SK-N-DZ (cell line): ENCODE data around the gene CACNA2D2.

Experiments
- DNase-seq: peaks from one replicate; pipeline ENCODE4 v3.0.0-alpha.2; 2015; ENCODE audit warnings: low spot score

The CACNA2D2 gene

DNA sequence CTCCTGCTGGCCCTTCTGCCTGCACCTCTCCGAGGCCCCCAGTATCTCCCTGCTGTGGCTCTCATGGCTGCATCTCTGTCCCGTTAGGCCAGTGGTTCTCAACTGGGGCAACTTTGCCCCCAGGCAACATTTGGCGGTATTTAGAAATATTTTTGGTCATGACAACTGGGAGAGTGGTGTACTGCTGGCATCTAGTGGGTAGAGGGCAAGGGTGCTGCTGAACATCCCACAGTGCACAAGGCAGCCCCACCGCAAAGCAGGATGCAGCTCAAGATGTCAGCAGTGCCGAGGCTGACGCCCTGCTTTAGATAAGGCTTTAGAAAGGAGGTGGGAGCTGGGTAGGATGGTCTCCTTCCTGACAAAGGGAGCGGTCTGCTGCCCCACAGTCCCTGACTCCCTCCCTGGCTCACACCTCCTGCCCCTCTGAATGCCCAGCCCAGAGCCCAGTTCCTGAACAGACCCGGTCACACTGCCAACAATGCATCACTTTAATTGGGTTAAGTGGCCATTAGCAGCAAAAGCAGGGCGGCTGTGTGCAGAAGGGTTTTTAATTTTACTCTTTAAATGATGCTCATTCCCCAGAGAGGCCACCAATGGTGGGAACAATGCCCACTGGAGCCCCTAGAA, 75.3 kb downstream of the CACNA2D2 start:
- DNase-seq: peak; percentile 66

DNA sequence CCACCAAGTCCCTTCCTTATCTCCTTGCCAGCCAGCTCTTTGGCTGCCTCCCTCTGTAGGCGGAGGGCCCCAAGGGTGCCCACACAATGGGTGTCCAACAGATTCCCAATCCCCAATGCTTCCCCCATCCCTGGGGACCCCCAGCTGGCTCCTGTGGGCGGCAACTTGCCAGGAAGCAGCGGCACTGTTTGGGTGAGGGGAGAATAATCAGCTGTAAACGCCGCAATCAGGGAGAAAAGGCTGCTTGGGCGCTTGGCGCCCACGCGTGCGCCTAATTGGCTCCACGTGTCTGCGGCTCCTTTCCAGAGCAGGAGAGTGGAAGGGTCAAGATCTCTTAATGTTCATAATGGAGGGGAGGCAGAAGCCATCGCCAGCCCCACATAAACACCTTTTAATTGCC, 76.2 kb downstream of the CACNA2D2 start:
- no peak for DNase-seq

DNA sequence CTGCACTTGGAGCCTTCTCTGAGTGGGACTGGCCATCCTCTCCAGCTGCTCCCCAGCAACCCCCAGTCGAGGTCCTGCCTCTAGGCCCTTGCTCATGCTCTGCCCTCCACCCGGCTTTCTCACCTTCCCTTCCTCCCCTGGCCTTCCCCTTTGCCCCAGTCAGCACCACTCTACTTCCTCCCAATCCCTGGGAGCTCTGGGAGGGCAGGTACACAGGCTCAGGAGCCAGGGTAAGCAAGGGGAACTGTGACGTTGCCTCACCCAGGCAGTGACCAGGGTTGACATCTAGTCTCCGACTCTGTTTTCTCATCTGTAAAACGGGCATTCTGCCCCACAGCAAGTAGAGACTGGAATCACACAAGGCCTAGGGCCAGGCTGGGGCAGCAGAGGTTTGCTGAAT, 77.5 kb downstream of the CACNA2D2 start:
- DNase-seq: no peak

DNA sequence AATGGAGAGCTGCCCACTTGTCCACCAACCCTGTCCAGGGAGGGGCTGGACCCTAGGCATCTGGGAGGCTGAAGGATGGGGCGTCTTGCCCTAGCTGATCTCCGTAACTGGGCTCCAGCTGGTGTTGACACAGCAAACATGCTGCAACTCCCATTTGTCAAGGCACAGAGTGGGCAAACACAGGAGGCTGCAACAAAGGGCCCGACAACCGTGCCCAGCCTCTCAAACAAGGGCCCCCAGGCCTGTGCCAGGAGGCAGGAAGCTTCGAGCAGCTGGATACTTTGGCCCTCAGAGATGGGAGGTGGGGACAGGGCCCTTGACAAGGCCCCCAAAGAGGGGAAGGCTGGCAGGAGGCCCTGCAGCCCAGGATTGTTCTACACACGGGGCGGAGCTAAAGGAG, 79.9 kb downstream of the CACNA2D2 start:
- DNase-seq: no peak

DNA sequence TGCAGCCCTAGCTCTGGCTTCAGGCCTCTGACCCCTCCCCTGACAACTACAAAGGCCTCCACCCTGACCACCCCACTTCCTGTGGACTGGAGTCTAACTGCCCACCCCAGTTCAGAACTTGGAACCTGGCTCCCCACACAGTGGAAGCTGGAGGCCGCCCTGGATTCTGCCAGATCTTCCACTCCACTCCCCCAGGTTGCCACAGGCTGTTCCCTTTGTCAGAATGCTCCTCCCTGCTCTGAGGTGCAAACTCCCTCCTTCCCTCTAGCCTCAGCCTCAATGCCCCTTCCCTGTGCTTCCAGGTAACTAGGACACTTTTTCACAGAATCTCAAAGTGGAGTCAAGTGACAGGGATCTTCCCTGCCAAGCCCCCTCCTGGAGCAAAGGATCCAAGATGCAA, 81.3 kb downstream of the CACNA2D2 start:
- DNase-seq: no peak

DNA sequence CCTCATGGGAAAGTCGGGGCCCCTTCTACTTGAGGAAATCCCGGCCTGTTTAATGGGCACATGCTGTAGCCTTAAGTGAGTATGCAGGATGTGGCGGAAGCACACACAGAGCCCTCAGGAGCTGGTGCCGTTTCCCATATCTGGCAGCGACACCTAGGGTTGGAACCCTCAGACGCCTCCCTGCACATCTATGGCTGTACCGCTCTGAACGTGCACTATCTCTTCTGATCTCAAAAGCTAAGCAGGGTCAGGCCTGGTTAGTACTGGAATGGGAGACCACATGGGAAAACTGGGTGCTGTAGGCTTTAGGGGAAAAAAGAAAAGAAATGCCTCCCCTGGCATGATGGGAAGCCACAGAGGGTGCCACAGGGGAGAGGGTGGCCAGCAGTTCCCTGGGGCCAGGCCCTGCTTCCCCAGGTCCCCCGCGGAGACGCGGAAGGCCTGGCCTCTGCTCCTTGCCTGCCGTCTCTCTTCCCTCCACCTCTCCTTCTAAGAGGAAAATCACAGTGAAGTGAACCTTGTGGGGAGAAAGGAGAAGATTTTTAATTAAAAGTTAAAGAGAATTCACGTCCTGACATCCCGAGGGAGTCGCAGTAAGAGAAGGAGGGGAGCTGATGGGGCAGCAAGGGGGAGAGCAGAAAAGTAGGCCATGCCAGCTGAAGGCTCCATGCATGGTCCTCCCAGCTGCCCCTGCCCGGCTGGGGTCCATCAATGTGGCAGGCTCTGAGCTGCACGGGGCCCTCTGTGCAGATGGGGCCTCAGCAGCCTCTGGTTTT, 83.7 kb downstream of the CACNA2D2 start:
- DNase-seq: peak; percentile 59

DNA sequence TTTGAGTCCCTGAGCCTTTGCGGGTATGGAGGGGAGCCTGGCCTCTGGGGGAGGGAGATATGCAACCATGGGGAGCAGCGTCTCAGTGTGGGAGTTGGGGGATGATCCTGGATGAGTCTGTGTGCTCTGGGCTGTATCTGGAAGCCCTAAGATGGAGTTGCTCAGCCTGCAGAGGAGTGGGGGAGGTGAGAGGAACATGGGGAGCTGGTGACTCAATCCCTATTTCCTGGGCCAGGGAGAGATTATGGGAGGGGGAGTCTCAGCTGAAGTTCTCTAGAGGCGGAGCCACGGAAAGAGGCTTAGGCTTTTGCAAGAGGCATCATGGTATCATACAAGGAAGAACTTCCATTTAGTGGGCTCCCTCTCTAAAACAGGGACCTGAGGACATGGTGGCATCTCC, 84.6 kb downstream of the CACNA2D2 start:
- DNase-seq: no peak

DNA sequence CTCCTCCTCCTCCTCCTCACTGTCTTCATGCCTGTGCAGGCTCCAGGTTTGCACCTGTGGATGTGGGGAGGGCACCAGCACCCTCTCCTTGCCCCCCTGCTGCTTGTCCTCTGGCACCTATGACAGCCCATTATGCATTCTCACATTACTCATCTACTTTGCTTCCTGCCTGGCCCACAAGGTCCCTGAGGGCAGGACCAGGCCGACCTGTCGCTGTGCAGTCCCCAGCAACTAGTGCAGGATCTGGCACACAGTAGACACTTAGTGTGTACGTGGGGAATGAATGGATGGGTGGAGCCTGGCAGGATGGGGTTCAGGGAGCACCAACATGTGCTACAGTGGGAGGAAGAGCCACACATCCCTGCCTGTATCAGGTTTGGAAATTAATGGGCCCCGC, 85.8 kb downstream of the CACNA2D2 start:
- DNase-seq: no peak

DNA sequence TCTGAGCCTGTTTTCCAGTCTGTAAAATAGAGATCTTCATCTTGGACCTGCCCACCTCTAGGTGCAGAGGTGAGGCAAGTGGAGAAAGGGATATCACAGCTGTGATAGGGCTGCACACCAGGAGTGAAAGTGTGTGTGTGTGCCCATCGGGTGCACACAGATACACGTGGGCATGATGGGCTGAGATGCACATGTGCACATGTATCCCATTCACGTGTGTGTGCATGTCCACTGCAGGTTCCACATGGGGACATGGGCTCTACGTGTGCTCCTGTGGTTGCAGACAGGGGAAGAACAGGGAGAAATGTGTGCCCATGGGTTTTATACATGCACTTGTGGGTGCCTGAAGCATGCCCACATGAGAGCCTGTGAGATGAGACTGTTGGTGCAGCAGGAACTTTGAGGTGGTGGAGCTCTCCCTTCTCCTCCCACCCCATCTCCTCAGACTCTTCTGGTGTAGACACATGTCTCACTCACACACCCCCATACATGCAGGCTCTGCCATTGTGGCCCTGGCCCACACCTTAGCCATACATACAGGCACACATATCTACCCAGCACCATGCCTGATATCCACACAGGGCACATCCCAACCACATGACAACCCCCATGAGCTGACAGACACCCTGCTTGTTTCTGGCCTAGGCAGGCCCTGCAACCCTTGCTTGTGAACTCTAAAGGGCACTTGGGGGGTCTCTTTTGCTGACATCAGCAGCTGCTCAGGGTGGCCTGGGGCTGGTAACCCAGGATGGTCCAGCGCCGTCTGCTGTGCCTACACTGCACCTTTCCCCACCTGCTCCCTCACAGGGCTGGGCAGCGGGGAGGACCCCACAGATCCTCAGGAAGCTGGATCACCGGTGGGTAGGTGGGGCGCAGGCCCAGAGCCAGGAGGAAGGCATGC, 86.4 kb downstream of the CACNA2D2 start:
- no peak for DNase-seq

DNA sequence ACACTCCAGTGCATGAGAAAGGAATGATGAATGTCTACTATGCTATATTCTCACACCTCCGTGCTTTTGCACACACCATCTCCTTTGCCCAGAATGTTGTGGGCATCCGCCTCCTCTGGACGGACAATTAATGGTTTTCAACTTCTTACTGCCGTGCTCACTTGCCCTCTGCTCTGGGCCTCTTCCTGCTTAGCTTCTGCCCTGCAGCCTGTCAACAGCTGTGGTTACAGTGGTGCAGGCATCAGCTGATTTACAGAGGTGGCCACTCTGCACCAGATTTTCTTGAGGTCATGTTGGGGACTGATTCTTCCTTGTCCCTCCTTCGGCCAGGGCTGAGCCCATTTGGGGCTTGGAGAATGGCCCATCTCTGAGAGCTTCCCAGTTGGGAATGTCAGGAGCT, 87.6 kb downstream of the CACNA2D2 start:
- no peak for DNase-seq

DNA sequence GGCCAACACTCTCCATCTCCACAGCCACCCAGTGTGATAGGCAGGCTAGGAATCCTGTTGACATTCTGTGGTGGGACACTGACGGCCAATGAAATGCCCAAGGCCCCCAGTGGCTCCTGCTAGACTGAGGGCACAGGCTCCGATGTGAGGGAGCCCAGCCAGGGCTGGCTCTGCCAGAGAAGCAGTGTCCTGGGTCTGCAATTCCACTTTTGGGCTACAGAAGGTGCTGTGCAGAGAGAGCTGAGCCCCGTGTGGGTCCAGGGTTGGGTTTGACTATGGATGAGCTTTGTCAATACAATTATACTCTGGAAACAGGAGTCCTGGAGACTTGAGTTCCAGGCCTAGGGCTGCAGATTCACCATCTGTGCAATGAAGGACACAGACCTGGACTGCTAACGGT, 88.4 kb downstream of the CACNA2D2 start:
- no peak for DNase-seq

DNA sequence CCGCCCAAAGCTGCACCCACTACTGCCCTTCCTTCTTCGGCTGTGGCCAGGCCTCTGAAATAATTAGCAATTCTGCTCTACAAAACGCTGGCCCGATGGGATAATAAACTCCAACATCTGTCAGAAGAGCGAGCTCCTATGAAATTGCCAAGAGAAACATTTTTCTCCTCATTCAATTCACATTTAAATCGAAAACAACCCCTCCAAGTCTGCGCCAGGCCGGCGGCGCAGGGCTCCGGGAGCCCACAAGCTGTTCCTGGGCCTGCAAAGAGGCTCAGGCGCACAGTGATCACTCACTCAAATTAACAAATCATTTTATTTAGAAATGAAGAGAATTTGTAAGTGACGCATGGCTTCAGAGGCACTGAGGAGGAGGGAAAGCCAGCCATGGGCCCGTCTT, 88.8 kb downstream of the CACNA2D2 start:
- no peak for DNase-seq

DNA sequence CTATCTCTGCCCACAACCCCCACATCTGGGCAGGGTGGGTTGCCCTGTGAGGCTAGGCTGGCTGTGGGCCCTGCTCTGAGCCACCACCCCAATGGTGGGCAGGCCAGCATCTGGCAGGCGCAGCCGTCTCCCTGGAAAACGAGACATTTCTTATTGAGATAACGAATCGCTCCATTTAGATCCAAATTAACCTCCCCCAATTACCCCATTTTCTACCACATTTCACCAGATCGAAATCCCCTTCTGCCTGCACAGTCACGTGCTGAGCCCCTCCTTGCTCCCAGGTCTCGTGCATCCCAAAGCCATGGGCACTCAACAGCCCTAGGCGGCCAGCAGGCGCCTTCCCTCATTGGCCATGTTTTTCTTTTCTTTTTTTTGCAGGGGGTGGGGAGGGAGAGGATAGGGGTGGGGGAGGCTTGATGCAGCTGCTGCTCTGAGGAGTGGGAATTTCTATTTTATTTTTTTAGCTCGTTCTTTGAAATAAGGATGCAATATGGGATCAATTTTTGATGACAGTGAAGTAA, 91.1 kb downstream of the CACNA2D2 start:
- DNase-seq: no peak

DNA sequence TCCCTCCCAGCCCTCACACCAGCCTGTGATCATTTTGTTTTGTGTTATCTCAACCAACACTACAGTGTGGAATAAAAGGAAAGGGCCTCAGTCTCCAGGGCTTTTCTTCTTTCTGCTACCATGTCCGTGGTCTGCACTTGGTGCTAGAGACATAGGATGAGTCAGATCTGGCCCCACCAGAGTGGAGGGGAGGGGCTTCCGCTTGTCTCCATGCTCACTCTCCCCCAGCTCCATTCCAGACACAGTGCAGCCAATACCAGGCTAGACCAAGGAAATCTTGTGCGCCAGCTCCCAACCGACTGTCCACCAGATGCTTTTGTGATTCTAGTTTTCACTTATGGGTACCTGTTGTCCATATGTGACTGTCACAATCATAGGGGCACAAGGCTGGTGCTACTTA, 92.2 kb downstream of the CACNA2D2 start:
- DNase-seq: no peak

DNA sequence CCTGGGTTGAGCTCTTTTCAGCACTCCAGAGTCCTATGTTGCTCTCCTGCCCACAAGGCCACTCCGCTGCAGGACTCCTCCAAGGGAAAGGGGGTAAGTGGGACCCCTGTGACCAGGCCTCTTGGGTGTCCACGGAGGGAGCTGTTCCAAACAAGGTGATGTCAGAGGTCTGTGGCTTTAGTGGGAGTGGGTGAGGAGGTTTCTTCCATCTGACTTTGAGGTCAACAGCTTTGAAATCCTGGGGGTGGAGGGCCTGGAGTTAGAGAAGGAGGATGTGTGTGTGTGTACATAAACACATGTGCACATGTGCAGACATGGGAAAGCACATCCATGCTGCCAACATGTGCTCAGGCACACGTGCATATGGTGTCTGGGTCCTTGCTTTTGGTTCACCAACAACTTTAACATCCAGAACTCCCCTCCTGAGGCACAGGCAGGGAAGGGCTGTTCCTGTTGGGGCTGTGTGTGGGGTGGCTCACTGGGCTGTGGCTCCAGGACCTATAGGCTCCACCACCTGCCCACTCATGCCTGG, 92.8 kb downstream of the CACNA2D2 start:
- no peak for DNase-seq

DNA sequence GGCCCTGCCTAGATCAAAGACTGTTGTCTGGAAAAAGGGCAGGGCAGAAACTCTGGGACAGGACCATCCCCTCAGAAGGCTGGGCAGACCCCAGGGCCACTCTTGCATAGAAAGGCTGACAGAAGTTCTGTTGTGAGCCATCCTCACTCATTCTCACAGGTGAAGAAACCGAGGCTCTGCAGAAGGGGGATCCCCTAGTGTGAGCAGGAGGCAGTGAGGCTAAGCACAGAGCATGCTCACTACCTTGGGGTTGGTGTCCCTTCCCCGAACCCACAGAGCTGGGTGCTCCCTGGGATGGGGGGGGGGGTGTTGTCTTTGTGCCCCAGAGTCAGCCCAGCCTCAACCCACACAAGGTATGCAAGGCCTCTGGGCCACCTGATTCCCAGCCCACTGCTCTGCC, 93.2 kb downstream of the CACNA2D2 start:
- no peak for DNase-seq

DNA sequence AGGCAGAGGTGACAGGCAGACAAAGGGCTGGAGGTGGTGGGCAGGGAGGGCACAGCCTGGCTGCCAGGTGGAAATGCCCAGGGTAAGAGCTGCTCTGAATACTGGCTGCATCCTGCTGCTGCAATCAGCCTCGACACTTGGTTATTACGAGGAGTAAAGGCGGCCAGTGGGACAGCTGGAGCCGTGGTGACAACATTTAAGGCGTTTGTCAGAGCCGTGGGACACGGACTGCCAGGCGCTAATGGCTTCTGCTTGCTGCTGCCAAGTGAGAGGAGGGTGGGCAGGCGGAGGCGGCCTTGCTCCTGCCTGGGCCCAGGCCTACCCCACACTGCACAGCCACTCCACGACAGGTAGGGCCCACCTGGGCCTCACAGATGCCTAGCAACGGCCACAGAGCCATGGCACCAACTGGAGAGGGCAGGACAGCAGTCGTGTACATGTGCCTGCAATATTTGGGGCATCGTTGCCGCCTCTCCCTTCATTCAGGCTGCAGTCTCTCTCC, 94.9 kb downstream of the CACNA2D2 start:
- DNase-seq: no peak

DNA sequence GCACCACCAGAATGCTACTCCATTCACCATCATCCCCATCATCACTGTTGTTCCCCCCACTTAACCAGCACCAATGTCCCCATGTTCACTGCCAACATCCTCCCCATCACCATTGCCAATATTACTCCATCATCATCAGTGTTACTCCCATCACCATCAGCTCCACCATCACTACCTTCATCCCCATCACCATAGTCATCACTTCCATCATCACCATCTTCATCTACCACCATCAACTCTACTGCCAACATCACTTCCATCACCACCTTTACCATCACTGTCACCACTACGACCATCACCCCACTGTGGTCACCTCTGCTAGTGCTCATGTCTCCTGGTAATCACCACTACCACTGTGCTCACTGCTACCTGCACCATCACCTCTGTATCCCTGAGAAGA, 96.9 kb downstream of the CACNA2D2 start:
- DNase-seq: no peak

DNA sequence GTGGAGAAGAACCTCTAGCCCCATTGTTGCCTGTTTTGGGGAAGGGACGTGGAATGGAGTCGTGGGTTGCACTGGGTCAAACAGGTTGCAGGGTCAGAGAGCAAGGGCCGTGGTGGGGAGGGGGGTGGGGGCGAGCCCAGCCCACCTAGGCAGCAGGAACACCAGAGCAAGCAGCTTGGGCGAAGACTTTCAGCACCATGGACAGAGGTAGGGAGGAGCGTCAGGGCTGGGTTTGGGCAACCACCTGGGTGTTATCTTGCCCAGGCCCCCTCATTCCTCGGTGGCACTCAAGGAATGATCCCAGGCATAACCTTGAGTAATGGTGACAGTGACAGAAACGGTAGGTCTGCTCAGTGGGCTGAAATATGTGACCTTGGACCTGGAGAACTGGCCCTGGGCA, 98.2 kb downstream of the CACNA2D2 start:
- DNase-seq: no peak

DNA sequence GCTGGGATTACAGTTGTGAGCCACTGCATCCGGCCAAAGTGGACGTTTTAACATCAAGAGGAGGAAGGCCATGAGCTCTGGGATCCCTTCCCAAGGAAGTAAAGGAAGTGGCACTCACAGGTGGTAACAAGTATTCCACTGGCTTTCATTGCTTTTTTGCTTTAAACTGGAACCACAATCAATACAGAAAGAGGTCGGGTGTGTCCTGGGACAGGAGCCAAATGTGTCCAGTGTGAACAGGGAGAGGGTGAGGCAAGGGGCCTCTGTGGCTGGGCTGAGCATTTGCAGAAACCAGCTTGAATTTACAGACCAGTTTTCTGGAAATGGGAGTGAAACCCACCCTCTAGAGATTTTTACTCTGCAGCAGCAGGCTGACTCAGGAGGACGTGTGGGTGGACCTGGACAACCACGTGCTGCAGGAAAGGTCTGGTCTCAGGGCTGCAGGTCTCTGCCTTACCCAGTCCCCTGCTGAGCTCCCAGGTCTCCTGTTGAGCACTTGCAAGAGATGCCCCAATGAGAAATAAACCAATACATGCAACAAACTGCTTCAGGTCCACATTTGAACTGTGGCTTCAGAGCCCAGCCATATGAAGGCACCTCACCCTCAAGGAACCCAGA, 101.3 kb downstream of the CACNA2D2 start:
- no peak for DNase-seq

DNA sequence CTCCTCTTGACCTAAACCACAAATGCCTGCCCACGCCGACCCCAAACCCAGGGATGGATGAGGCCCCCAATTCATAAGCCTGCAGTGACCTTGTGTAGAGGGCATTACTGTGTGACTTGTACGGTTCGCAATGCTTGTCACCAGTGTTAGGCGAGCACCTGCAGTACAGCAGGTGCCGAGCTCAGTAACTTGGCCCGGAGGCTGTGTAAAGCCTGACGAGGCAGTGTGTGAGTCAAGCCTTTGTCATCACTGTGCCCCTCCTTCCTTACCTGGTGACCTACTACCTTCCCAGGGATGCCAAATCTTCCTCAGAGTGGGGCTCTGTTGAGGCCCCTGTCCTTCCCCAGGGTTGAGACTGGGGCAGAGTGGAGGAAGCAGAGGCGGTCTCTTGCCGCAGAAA, 106.9 kb downstream of the CACNA2D2 start:
- no peak for DNase-seq
